K562 (cell line): ENCODE results near the gene LUZP1. TPM values are rescaled to one million over a fixed set of nuclear protein-coding genes. Genes with fewer than 3 reads are reported as not detected.

Source experiments
- ARHGAP35 ChIP-seq: fragments of 450-650 bp; IDR thresholded peaks from 2 replicates; pipeline ENCODE4 v1.6.1; 2018; ENCODE audit not compliant: partially characterized antibody
- CEBPG ChIP-seq, 3 experiments: fragments of 200-800 bp in 1 of 3; sonication (Bioruptor generic) in 1 of 3; sonication (generic) in 1 of 3; formaldehyde crosslinking in 1 of 3; IDR thresholded peaks in 2 of 3; conservative IDR thresholded peaks in 1 of 3; 2 replicates each; pipeline versions ENCODE4 v1.6.1 to v1.8.0; 2016 to 2022; ENCODE audit warnings: missing compliant biosample characterization in 2 of 3, missing genetic modification characterization in 2 of 3, mild to moderate bottlenecking in 1 of 3, missing genetic modification reagents in 1 of 3
- CHD2 ChIP-seq: IDR thresholded peaks from 2 replicates; pipeline ENCODE4 v1.6.1; 2011; ENCODE audit warnings: low read depth, low read length
- CXXC5 ChIP-seq: fragments of 250-450 bp; sonication (Bioruptor Pico); IDR thresholded peaks from 2 replicates; pipeline ENCODE4 v1.8.0; 2022; ENCODE audit warnings: inconsistent platforms, mild to moderate bottlenecking, moderate library complexity
- FOSL1 ChIP-seq: fragments of 200-800 bp; sonication (Bioruptor generic); conservative IDR thresholded peaks from 2 replicates; pipeline ENCODE4 v1.6.1; 2016; ENCODE audit warnings: missing genetic modification characterization, missing compliant biosample characterization
- GTF2A2 ChIP-seq: IDR thresholded peaks from 2 replicates; pipeline ENCODE4 v1.6.1; 2016; ENCODE audit warnings: mild to moderate bottlenecking, missing genetic modification characterization, missing compliant biosample characterization
- JUN ChIP-seq, 2 experiments: sonication (generic) in 1 of 2; formaldehyde crosslinking in 1 of 2; IDR thresholded peaks; 2 replicates each; pipeline versions ENCODE4 v1.6.1 to v1.8.0; 2012 to 2022; ENCODE audit warnings: borderline replicate concordance in 2 of 2, mild to moderate bottlenecking in 2 of 2, improper control_type of control experiment in 1 of 2, low read depth in 1 of 2, low read length in 1 of 2, missing genetic modification reagents in 1 of 2
- KDM5B ChIP-seq: fragments of 200-600 bp; sonication (generic); IDR thresholded peaks from 2 replicates; pipeline ENCODE4 v1.6.1; 2012; ENCODE audit warnings: low read depth, mild to moderate bottlenecking, moderate library complexity, low read length, control low read depth, inconsistent platforms; ENCODE audit not compliant: insufficient replicate concordance
- MAZ ChIP-seq, 2 experiments: fragments of 450-650 bp in 1 of 2; sonication (generic) in 1 of 2; formaldehyde crosslinking; IDR thresholded peaks in 1 of 2; conservative IDR thresholded peaks in 1 of 2; 2 replicates each; pipeline versions ENCODE4 v1.4.0 to v1.5.0; 2020; ENCODE audit warnings: mild to moderate bottlenecking in 1 of 2, missing genetic modification reagents in 1 of 2
- NR4A1 ChIP-seq, 2 experiments: fragments of 250-450 bp in 1 of 2; fragments of 450-650 bp in 1 of 2; sonication (Bioruptor Pico) in 1 of 2; IDR thresholded peaks; 2 replicates each; pipeline versions ENCODE4 v1.4.0 to v1.6.1; 2016 to 2020; ENCODE audit warnings: mild to moderate bottlenecking in 2 of 2, missing compliant biosample characterization in 1 of 2, missing genetic modification characterization in 1 of 2, moderate library complexity in 1 of 2
- PYGO2 ChIP-seq: fragments of 450-650 bp; IDR thresholded peaks from 2 replicates; pipeline ENCODE4 v1.6.1; 2016; ENCODE audit warnings: mild to moderate bottlenecking, missing genetic modification characterization, moderate library complexity, missing compliant biosample characterization
- ZNF23 ChIP-seq: fragments of 250-450 bp; sonication (Bioruptor Pico); IDR thresholded peaks from 2 replicates; pipeline ENCODE4 v1.4.0; 2020; ENCODE audit warnings: mild to moderate bottlenecking
- ZNF347 ChIP-seq: fragments of 450-650 bp; formaldehyde crosslinking; IDR thresholded peaks from 2 replicates; pipeline ENCODE4 v1.4.0; 2020; ENCODE audit warnings: low read depth, mild to moderate bottlenecking, moderate library complexity
- polyA plus RNA-seq, 8 experiments: library from polyadenylated mRNA; depleted of rRNA in 4 of 8; stranded (reverse) in 5 of 8; unstranded in 3 of 8; fragments of >200 nt; fragmentation: Nextera tagmentation in 2 of 8; fragmentation: Illumina TruSeq in 1 of 8; extraction: Ambion mirVana in 2 of 8; extraction: Trizol in 1 of 8; gene quantifications; 2 replicates each; pipeline versions ENCODE4 v1.2.1 to v1.2.3, GENCODE V29; 2011 to 2014; ENCODE audit warnings: inconsistent platforms in 1 of 8, missing spikeins in 1 of 8
- total RNA-seq, 7 experiments: library from RNA; depleted of rRNA in 6 of 7; stranded (reverse); fragments of >200 nt in 6 of 7; fragmentation: Illumina TruSeq in 2 of 7; extraction: Trizol in 2 of 7; gene quantifications; 2 replicates each; pipeline versions ENCODE4 v1.2.1 to v1.2.3, GENCODE V29; 2011 to 2021; ENCODE audit warnings: low replicate concordance in 1 of 7
- TF ChIP-seq, protein P1 (sequence below): fragments of 250-450 bp; sonication (Bioruptor Pico); IDR thresholded peaks from 2 replicates; pipeline ENCODE4 v1.5.0; 2021; ENCODE audit warnings: mild to moderate bottlenecking, borderline replicate concordance
- TF ChIP-seq, protein P2 (sequence below), 2 experiments: fragments of 450-650 bp; conservative IDR thresholded peaks; 2 replicates each; pipeline ENCODE4 v1.6.1; 2017; ENCODE audit warnings: mild to moderate bottlenecking in 2 of 2, moderate library complexity in 2 of 2
- TF ChIP-seq, protein P3 (sequence below): sonication (generic); formaldehyde crosslinking; IDR thresholded peaks from 2 replicates; pipeline ENCODE4 v1.8.1; 2022; ENCODE audit warnings: missing genetic modification reagents

The LUZP1 gene
- total and polyA plus RNA-seq, 9 of the 15 experiments (the other 6 are each of a cell fraction or from before 2014, with no cell fraction given), result 6.5 to 19.1 (median 12.4) TPM

DNA sequence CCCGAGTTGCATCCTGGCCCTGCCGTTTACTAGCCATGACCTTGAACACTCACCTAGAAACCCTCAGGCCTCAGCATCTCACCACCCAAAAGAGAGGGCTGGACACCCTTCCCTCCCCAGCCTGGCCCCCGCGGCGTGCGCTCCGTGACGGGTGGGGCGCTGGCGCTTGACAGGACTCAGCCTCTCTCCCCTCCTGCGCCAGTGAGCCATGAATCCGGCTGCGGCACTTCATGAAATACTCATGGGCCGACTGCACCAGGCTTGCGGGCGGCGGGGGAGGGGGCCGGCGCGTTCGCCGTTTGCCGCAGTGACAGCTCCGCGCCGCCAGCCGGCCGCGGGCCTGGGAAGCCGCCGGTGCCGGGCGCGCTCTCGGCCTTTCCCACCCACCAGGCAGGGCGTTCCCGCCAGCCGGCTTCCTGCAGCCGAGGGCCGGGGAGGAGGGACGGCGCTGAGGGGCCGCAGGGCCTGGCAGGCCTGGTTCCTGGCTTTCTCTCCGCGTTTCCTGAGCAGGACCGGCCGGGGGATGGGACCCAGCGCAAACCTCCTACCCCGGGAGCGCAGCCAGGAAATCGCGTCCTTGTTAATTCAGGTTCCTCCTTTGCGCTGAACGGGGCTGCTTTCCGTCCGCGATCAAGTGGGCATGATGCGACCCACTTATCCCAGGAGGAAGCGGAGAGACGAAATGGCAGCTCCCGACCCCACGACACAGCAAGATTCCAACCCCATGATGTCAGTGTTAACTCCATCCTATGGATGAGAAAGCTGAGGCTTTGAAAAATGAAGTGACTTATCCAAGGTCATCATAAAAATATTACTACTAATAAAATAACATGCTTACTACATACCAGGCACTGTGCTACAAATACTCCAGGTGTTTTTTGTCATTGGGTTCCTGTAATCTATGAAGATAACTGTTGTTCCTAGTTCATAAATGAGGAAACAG lies 9.1 kb upstream of the LUZP1 start (continued):
- TF ChIP-seq, protein P1, sequence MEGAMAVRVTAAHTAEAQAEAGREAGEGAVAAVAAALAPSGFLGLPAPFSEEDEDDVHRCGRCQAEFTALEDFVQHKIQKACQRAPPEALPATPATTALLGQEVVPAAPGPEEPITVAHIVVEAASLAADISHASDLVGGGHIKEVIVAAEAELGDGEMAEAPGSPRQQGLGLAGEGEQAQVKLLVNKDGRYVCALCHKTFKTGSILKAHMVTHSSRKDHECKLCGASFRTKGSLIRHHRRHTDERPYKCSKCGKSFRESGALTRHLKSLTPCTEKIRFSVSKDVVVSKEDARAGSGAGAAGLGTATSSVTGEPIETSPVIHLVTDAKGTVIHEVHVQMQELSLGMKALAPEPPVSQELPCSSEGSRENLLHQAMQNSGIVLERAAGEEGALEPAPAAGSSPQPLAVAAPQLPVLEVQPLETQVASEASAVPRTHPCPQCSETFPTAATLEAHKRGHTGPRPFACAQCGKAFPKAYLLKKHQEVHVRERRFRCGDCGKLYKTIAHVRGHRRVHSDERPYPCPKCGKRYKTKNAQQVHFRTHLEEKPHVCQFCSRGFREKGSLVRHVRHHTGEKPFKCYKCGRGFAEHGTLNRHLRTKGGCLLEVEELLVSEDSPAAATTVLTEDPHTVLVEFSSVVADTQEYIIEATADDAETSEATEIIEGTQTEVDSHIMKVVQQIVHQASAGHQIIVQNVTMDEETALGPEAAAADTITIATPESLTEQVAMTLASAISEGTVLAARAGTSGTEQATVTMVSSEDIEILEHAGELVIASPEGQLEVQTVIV (CRISPR knock-in tag), result no peak
- TF ChIP-seq CXXC5 (CRISPR knock-in tag) (peak; percentile 84), GTF2A2 (tag) (no peak), NR4A1 (CRISPR knock-in tag; IDR thresholded peaks at IDR 0.05) (no peak), NR4A1 (tag; IDR thresholded peaks at IDR 0.05) (no peak), CEBPG (CRISPR knock-in tag; IDR thresholded peaks at IDR 0.05) (no peak), CEBPG (tag; conservative IDR thresholded peaks at IDR 0.05 in 1 of 2, IDR thresholded peaks at IDR 0.05 in 1 of 2) (no peak), MAZ (CRISPR knock-in tag; conservative IDR thresholded peaks at IDR 0.05 in 1 of 2, IDR thresholded peaks at IDR 0.05 in 1 of 2) (peak in 1 of 2 experiments; percentile 68; a peak in 2 of 4 replicates), CHD2 (no peak), PYGO2 (tag) (no peak), ZNF347 (CRISPR knock-in tag) (no peak), ZNF23 (CRISPR knock-in tag) (no peak), KDM5B (peak; percentile 53), ARHGAP35 (no peak), JUN (IDR thresholded peaks at IDR 0.05; ENCODE audit: borderline replicate concordance, low read depth, low read length) (no peak), JUN (CRISPR knock-in tag; IDR thresholded peaks at IDR 0.05; ENCODE audit: borderline replicate concordance) (no peak), FOSL1 (tag) (peak; percentile 36; the same call in 1 of the 2 replicates)
- TF ChIP-seq, protein P2, sequence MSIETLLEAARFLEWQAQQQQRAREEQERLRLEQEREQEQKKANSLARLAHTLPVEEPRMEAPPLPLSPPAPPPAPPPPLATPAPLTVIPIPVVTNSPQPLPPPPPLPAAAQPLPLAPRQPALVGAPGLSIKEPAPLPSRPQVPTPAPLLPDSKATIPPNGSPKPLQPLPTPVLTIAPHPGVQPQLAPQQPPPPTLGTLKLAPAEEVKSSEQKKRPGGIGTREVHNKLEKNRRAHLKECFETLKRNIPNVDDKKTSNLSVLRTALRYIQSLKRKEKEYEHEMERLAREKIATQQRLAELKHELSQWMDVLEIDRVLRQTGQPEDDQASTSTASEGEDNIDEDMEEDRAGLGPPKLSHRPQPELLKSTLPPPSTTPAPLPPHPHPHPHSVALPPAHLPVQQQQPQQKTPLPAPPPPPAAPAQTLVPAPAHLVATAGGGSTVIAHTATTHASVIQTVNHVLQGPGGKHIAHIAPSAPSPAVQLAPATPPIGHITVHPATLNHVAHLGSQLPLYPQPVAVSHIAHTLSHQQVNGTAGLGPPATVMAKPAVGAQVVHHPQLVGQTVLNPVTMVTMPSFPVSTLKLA (conservative IDR thresholded peaks at IDR 0.05), result peak in 1 of 2 experiments; percentile 31; a peak in 1 of 4 replicates
- TF ChIP-seq, protein P3, sequence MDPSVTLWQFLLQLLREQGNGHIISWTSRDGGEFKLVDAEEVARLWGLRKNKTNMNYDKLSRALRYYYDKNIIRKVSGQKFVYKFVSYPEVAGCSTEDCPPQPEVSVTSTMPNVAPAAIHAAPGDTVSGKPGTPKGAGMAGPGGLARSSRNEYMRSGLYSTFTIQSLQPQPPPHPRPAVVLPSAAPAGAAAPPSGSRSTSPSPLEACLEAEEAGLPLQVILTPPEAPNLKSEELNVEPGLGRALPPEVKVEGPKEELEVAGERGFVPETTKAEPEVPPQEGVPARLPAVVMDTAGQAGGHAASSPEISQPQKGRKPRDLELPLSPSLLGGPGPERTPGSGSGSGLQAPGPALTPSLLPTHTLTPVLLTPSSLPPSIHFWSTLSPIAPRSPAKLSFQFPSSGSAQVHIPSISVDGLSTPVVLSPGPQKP (CRISPR knock-in tag), result no peak
